Measurements from ENCODE around the gene KIRREL3.

Gene KIRREL3

GRCh38 chr11:126732981-126733380, 267.6 kb downstream of the KIRREL3 start:
- no peak for DNase-seq

GRCh38 chr11:126731576-126732142, 268.9 kb downstream of the KIRREL3 start:
- no peak for DNase-seq

DNA sequence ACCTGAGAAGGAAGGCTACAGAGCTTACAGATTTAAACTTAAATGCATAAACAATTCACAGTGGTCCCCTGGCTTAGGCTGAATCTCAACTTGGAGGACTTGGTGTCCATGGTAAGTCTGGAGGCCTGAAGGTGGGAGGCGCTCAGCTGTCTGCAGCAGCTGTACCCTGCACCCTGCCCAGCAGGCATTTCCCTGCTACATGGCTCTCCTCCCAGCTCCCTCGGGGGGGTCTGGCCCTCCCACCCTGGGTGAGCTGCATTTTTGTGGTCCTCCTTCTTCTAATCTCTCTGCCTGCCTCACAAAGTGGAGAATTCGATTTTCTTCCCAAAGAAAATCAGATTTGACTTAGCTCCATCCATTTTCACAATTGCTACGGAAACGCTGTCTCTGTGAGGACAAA, 273.2 kb downstream of the KIRREL3 start:
- DNase-seq = no peak

DNA sequence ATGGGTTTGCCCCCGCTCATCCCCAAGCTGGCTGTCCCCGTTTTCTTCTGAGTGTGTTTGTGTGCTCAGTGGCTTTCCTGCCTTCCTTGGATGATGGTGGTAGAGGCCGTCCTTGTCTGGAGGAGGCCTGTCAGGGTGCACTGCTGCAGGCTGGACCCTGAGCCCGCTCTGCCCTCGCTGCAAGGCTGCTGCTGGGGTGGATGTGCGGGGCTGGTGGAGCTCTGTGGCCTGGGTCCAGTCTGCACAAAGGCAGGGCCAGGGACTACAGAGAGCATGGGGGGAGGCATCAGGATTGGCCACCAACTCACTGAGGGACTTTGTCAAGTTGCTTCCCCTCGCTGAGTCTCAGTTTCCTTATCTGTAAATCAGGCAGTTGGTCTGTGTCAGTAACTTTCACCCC, 275.0 kb downstream of the KIRREL3 start:
- no peak for DNase-seq

- no peak for DNase-seq
These were observed 275.5 kb downstream of the KIRREL3 start for GRCh38 chr11:126725043-126725442.

DNA sequence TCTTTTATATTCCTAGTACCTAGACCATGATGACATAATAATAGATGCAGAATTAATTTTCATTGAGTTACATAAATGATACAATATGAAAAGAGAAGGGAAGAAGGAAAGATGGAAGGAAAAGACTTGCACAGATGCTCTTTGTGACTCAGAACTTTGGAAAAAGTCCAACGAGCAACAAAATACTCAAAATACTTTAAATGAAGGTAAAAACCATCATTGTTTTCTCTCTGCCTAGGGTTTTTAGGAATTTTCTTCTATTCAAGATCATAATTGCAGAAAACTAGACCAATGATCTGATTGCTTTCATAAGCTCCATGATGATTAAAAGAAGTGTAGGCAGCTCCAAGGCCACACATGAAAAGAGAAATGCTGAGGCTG, 276.9 kb downstream of the KIRREL3 start:
- DNase-seq = no peak

DNA sequence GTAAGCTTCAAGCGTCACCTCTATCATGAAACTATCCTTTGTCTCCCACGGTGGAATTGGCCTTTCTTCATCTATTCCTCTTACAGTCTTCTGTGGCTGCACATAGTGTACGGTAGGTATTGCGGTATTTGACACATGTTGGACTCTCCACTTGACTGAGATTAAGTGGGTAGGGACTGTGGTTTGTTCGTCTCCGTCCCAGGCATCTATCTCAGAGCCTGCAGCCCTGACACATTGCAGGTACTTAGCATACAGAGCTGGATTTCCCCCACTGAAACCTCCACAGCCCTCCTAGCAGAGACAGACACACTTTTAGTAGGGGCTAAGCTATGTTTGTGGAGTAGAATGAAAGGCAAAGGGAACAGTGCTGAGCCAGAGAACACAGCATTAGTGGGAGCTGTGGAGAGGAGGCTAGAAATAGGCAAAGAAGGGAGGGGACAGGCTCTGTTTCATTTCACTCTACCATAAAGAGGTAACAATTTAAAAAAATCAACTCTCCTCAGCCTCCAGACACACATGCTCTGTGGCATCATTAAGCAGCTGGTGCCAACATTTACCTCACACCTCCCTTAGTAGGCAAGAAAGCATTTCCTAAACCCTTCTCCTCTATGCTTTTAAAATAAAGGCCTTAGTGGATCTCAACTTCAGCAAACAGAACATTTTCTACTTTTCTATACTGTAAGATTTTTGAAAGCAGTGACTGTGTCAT, 277.5 kb downstream of the KIRREL3 start:
- DNase-seq = no peak

- no peak for DNase-seq
These were observed 278.4 kb downstream of the KIRREL3 start for GRCh38 chr11:126722006-126722736.

DNA sequence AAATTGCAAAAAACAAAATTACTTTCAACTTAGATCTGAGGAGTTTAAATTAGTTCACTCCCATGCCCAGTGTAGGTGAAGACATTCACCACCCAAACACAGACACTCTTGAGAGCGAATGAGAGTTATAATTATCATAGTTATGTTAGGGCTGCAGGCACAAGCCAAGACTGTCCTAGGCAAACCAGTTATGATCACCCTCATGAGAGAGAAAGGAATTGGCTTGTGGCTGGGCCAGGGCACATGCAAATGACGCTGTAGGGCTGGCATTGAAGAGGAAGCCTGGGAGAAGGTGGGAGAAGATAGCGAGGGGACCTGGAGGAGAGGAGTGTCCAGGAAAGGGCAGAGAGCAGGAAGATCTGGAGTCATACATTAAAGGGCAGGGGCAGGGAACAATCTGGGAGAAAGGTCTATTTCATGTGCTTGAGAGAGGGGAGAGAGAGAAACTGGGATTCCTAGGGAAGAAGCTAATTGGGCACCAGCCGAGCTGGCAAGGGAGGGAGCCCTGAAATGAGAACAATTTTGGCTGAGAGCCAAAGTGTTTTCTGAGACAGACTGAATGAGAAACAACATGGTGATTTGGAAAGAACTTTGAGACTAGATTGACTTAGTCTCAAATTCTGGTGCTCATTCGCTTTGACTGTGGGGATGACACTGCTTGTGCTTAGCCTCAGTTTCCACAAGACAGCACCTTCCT, 279.9 kb downstream of the KIRREL3 start:
- DNase-seq = no peak

GRCh38 chr11:126719740-126720139, 280.8 kb downstream of the KIRREL3 start:
- DNase-seq = no peak

DNA sequence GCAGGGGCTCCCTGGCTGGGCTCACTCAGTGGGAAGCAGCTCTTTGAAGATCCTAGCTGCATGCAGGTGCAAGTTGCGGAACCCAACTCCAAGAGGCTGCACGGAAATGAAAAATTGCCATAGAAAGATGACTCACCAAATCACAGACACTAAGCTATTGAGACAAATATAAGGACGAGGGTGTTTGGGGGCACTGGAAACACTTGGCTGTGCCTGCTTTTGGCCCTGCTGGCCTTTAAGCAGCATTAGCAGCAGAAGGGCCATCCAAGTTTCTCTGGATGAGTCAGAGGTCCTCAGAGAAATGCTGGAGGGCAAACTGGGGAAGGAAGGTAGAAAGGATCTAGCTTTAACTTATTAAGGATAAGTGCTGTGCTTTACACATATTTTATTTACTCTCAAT, 282.3 kb downstream of the KIRREL3 start:
- DNase-seq = no peak

DNA sequence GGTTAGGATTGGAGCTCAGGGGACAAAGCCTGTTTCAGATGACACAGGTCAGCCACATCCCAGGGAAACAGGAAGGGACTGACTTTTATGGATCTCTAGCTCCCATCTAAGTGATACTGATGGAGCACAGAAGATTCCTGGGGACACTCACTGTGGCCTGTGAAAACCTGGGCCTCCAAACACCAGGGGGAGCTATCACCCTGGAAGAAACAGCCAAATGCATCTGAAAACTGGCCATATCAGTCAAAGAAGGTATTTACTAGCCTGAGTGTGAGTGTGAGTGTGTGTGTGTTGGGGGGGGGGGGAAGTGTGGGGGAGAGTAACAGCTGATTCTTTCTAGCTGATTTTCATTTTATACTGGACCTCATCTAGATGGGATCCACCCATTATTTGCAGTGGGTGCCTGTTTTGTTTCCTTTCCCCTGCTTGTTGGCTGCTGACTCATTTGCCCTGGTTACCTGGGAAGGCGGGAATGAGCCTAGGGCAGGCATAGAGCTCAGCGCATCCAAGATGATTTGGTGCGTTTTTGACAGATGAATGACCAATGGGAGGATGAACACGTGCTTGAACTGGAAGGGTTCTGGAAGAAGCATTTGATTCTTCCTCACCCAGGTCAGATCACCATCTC, 284.0 kb downstream of the KIRREL3 start:
- peak in 1 of 2 donors; percentile 23 for DNase-seq

DNA sequence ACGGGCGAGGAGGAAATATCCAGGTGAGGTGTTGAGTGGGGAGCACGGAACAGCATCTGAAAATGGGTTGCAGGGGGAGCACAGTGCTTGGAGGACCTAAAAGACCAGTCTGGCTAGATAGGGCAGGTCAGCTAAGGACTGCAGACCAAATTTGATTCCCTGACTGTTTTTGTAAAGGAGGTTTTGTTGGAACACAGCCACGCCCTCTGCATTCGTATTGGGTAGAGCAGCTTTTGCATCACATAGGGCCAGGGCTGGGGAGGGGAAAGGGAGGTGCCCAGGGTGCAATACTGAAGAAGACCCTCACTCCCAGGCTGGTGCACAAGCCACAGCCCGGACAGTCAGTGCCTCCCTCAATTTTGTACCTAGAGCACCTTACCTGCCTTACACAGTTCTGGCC, 286.8 kb downstream of the KIRREL3 start:
- DNase-seq = no peak

GRCh38 chr11:126711977-126712625, 288.5 kb downstream of the KIRREL3 start:
- DNase-seq = no peak

GRCh38 chr11:126710804-126711399, 289.7 kb downstream of the KIRREL3 start:
- DNase-seq = no peak

DNA sequence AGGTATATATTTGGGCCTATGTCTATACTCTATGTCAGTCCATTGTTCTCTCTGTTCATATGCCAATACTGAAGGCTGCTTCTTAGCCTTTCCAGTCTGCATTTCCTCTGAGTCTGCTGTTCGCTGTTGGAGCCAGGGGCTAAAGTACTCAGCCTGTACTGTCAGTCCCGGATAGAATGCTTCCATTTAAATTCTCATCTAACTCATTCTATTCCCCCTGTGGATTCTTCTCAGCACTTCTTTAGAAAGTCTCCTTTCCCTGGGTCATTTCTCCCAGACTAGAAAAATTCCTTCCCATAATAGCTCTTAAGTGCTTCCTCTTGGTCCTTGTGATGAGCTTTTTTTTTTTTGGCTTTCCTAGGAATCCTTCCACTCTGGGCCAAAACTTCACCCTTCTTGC, 293.1 kb downstream of the KIRREL3 start:
- no peak for DNase-seq

DNA sequence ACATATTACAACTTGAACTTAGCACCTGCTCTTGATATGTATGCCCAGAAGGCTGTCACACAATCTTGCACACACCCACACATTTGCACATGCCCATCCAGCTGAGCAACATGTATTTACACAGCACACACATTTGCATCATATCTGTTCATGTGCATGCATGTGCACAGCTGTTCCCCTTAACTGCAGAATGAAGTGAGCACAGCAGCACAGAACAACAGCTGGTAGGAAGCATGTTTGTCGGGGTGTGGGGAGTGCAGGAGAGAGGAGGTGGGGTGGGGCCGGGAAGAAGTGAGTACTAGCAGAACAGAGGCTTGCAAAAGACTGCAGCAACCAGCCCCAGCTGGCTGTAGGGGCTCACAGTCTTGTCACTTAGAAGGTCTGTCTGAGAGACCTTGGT, 296.5 kb downstream of the KIRREL3 start:
- no peak for DNase-seq

- no peak for DNase-seq
These were observed 296.9 kb downstream of the KIRREL3 start for GRCh38 chr11:126703662-126704061.

- DNase-seq = no peak
These were observed 297.6 kb downstream of the KIRREL3 start for GRCh38 chr11:126702987-126703386.

DNA sequence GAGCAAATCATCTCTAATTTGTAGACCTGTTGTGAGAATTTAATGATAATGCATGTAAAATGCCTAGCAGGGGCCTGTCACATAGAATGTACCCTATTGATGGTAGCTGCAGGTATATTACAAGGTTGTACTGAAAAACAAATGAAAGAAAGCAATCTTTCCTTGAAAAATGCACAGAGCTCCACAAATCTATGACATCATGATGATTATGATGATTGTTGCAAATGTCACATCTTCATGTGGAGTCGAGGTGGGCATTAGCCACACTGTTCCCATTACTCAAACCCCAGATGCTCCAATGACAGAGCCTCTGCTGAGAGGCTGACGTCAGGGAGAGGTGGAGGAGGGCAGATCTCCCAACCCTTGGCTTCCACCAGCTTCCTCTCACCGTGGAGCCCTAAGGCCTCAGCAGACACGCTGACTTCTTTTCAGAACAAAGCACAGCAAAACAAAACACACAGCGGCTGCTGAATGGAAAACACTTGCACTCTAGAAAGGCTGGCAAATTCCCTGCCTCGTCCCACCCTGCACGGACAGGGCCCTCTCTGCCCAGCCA, 298.3 kb downstream of the KIRREL3 start:
- no peak for DNase-seq

GRCh38 chr11:126701520-126701897, 299.1 kb downstream of the KIRREL3 start:
- DNase-seq = no peak

Measured in CD4-positive, alpha-beta T cell treated with Interferon alpha-2 for 1 hour (primary cell).